DND-41 (cell line): Measurements from ENCODE around the gene PARVB.

Experiments used
- ATAC-seq: fragments of 200-7000 bp; cut with Tn5 transposase; 3 replicates; pipeline ENCODE4 v1.9.1; 2021; ENCODE audit warnings: low read depth; ENCODE audit not compliant: insufficient read depth
- DNase-seq: peaks from one replicate; pipeline ENCODE4 v3.0.0-alpha.2; 2020
- H2AFZ ChIP-seq: 2 replicates; pipeline ENCODE4 v1.6.0; 2012; ENCODE audit warnings: low read depth, low read length
- H3K27ac ChIP-seq: 2 replicates; pipeline ENCODE4 v1.5.1; 2012; ENCODE audit warnings: low read length, inconsistent platforms
- H3K27me3 ChIP-seq: fragments of 200-600 bp; sonication (generic); 2 replicates; pipeline ENCODE4 v1.6.0; 2012; ENCODE audit warnings: low read length, mild to moderate bottlenecking, inconsistent platforms; ENCODE audit not compliant: insufficient read depth, poor library complexity
- H3K36me3 ChIP-seq: 2 replicates; pipeline ENCODE4 v1.5.1; 2012; ENCODE audit warnings: low read length, inconsistent platforms; ENCODE audit not compliant: insufficient read depth
- H3K4me1 ChIP-seq: 2 replicates; pipeline ENCODE4 v1.5.1; 2012; ENCODE audit warnings: mild to moderate bottlenecking, low read length; ENCODE audit not compliant: insufficient read depth
- H3K4me2 ChIP-seq: 2 replicates; pipeline ENCODE4 v1.6.0; 2012; ENCODE audit warnings: mild to moderate bottlenecking, moderate library complexity, low read length, inconsistent platforms; ENCODE audit not compliant: insufficient read depth
- H3K4me3 ChIP-seq, 2 experiments: fragments of 200-600 bp in 1 of 2; shearing (Covaris generic) in 1 of 2; 2 replicates each; pipeline ENCODE4 v1.5.1; 2012 to 2016; ENCODE audit warnings: inconsistent platforms in 2 of 2, low read length in 2 of 2, mild to moderate bottlenecking in 2 of 2, low read depth in 1 of 2, moderate library complexity in 1 of 2
- H3K79me2 ChIP-seq: 2 replicates; pipeline ENCODE4 v1.6.0; 2012; ENCODE audit warnings: low read length, inconsistent platforms; ENCODE audit not compliant: insufficient read depth
- H3K9ac ChIP-seq: 2 replicates; pipeline ENCODE4 v1.6.0; 2012; ENCODE audit warnings: low read depth, mild to moderate bottlenecking, inconsistent platforms, low read length, moderate library complexity
- H3K9me3 ChIP-seq: 2 replicates; pipeline ENCODE4 v1.5.1; 2012; ENCODE audit warnings: low read length, moderate library complexity, mild to moderate bottlenecking, inconsistent platforms; ENCODE audit not compliant: insufficient read depth, severe bottlenecking
- H4K20me1 ChIP-seq: 2 replicates; pipeline ENCODE4 v1.6.0; 2012; ENCODE audit warnings: low read length; ENCODE audit not compliant: insufficient read depth
- EZH2 ChIP-seq: IDR thresholded peaks from 3 replicates; pipeline ENCODE4 v1.6.1; 2012; ENCODE audit warnings: borderline replicate concordance, low read depth, mild to moderate bottlenecking, moderate library complexity, low read length, inconsistent platforms; ENCODE audit not compliant: severe bottlenecking
- TF ChIP-seq, protein P1 (sequence below): IDR thresholded peaks from 2 replicates; pipeline ENCODE4 v1.5.1; 2012; ENCODE audit warnings: borderline replicate concordance, low read length, moderate library complexity, mild to moderate bottlenecking; ENCODE audit not compliant: poor library complexity, severe bottlenecking; ENCODE audit errors: extremely low read depth

Gene PARVB

GRCh38 chr22:44166498-44167276 lies 142.6 kb downstream of the PARVB start:
- no peak overlapping the region for H3K4me3 ChIP-seq
- H3K9me3 ChIP-seq: no peaks in the 10 kb centered on the region
- no peaks in the 10 kb centered on the region for H3K79me2 ChIP-seq
- no peak overlapping the region for H3K27ac ChIP-seq
- no peaks in the 10 kb centered on the region for H3K36me3 ChIP-seq
- H3K9ac ChIP-seq: no peak overlapping the region
- no peak overlapping the region for H2AFZ ChIP-seq
- no peaks in the 10 kb centered on the region for H3K27me3 ChIP-seq
- DNase-seq (no peak), ATAC-seq (no peak)
- no peak overlapping the region for H3K4me2 ChIP-seq
- TF ChIP-seq EZH2: no peak
- TF ChIP-seq, protein P1, sequence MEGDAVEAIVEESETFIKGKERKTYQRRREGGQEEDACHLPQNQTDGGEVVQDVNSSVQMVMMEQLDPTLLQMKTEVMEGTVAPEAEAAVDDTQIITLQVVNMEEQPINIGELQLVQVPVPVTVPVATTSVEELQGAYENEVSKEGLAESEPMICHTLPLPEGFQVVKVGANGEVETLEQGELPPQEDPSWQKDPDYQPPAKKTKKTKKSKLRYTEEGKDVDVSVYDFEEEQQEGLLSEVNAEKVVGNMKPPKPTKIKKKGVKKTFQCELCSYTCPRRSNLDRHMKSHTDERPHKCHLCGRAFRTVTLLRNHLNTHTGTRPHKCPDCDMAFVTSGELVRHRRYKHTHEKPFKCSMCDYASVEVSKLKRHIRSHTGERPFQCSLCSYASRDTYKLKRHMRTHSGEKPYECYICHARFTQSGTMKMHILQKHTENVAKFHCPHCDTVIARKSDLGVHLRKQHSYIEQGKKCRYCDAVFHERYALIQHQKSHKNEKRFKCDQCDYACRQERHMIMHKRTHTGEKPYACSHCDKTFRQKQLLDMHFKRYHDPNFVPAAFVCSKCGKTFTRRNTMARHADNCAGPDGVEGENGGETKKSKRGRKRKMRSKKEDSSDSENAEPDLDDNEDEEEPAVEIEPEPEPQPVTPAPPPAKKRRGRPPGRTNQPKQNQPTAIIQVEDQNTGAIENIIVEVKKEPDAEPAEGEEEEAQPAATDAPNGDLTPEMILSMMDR: no peak
- H4K20me1 ChIP-seq: 0 out of 2 replicates have a peak, but pooled peaks cover 4% of the 10 kb centered on the region
- no peaks in the 10 kb centered on the region for H3K4me1 ChIP-seq

DNA sequence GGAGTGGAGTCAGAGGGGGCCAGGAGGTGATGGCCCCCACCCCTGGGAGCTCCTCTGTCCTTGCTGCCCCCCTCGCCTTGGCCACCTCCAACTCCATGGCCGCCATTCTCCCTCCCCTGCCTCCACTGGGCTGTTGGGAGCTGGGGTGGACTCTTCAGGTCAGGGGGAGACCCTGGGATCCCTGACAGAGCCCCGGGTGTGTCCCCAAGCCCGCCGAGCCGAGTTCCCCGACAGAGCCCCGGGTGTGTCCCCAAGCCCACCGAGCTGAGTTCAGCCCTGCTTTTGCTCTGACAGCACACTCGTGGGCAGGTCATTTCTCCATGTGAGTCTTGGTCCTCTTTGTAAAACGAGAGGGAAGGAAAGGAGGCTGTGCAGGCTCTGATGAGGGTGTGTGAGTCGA lies 143.4 kb downstream of the PARVB start:
- H3K4me2 ChIP-seq: no peak overlapping the region
- no peak overlapping the region for H3K27ac ChIP-seq
- 0 out of 2 replicates have a peak, but pooled peaks cover 4% of the 10 kb centered on the region for H4K20me1 ChIP-seq
- H3K36me3 ChIP-seq: no peaks in the 10 kb centered on the region
- H3K9ac ChIP-seq: no peak overlapping the region
- no peaks in the 10 kb centered on the region for H3K9me3 ChIP-seq
- no peaks in the 10 kb centered on the region for H3K79me2 ChIP-seq
- H3K4me1 ChIP-seq: no peaks in the 10 kb centered on the region
- no peak overlapping the region for H3K4me3 ChIP-seq
- no peak overlapping the region for H2AFZ ChIP-seq
- H3K27me3 ChIP-seq: no peaks in the 10 kb centered on the region
- ATAC-seq (no peak), DNase-seq (no peak)
- TF ChIP-seq EZH2: no peak

DNA sequence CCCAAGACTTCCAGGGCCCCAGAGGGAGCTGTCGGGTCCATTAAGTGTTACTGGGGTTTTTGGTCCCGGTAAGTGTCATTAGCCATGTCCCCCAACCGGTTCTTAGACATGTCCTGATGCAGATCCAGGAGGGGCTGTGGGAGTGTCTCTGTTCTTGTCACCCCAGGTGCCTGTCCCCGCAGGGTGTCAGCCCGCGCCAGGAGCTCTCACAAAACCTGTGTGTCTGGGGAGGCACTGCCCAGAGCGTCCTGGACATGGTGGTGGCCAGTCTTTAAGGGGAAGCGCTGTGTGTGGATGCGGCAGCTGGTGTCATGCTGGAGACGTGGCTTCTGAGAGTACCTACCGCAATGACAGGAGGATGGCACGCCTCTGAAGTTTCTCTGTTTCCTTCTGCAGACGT lies 144.1 kb downstream of the PARVB start:
- Histone ChIP-seq H3K27ac (no peak overlapping the region), H3K9me3 (no peaks in the 10 kb centered on the region), H3K36me3 (no peaks in the 10 kb centered on the region), H3K9ac (no peak overlapping the region), H3K4me2 (no peak overlapping the region), H2AFZ (no peak overlapping the region), H3K4me3 (no peak overlapping the region), H4K20me1 (0 out of 2 replicates have a peak, but pooled peaks cover 4% of the 10 kb centered on the region), H3K4me1 (no peaks in the 10 kb centered on the region), H3K79me2 (no peaks in the 10 kb centered on the region), H3K27me3 (no peaks in the 10 kb centered on the region)
- TF ChIP-seq EZH2: no peak
- TF ChIP-seq, protein P1: no peak
- ATAC-seq (no peak), DNase-seq (no peak)

GRCh38 chr22:44170470-44170869 lies 146.4 kb downstream of the PARVB start:
- DNase-seq (no peak), ATAC-seq (no peak)
- Histone ChIP-seq H3K79me2 (no peaks in the 10 kb centered on the region), H3K27me3 (no peaks in the 10 kb centered on the region), H3K4me2 (no peak overlapping the region), H3K4me3 (no peak overlapping the region), H3K4me1 (no peaks in the 10 kb centered on the region), H3K36me3 (no peaks in the 10 kb centered on the region), H4K20me1 (0 out of 2 replicates have a peak, but pooled peaks cover 4% of the 10 kb centered on the region), H3K9me3 (no peaks in the 10 kb centered on the region), H3K27ac (no peak overlapping the region), H3K9ac (no peak overlapping the region), H2AFZ (no peak overlapping the region)
- TF ChIP-seq, protein P1: no peak
- TF ChIP-seq EZH2: no peak
